Activated CD4-positive, CD25-positive, alpha-beta regulatory T cell treated with anti-CD3 and anti-CD28 coated beads, Interleukin-2, amount 50 U/mL, for 24 hours (primary cell): ENCODE data around the gene TICRR.
"Not testable (repeated sequence)": the region's sequence is repeated elsewhere in the genome, so short reads cannot be mapped to it uniquely, and the experiment has no call there.

ENCODE experiments used
- ATAC-seq, 2 donors: fragments of 150-1000 bp; cut with Tn5 transposase; one replicate each; pipeline ENCODE4 v1.10.0; 2021; ENCODE audit warnings: mild to moderate bottlenecking in 1 of 2, moderate library complexity in 1 of 2

TICRR gene

DNA sequence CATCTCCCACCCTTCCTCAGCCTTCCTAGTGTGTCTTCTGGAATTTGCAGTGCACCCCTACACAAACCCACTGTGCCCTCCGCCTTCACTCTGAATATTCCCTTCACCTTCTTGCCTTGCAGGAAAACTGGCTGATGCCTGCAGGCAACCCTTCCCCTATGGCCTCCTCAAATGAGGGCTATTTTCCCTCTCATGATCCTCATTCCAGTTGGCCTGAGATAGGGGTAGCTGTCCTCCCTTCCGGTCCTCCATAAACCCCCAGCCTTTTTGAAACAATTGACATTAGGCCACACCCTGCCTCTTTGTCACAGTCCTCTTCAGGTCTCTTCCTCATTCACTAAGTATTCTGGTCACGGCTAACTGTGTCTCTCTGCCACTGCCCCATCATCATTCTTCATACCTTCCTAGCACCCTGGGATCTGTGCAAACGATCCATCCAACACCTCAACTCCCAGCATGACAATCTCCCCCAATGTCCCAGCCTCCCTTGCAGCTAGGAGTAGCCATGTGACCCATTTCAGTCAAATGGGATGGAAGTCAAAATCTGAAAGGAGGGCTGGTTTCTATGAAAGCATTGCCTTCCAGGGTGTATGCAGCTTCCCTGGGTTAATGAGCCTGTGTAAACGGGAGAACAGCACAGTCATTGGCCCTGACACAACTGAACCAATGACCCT lies 8.5 kb upstream of the TICRR start:
- ATAC-seq: no peak

DNA sequence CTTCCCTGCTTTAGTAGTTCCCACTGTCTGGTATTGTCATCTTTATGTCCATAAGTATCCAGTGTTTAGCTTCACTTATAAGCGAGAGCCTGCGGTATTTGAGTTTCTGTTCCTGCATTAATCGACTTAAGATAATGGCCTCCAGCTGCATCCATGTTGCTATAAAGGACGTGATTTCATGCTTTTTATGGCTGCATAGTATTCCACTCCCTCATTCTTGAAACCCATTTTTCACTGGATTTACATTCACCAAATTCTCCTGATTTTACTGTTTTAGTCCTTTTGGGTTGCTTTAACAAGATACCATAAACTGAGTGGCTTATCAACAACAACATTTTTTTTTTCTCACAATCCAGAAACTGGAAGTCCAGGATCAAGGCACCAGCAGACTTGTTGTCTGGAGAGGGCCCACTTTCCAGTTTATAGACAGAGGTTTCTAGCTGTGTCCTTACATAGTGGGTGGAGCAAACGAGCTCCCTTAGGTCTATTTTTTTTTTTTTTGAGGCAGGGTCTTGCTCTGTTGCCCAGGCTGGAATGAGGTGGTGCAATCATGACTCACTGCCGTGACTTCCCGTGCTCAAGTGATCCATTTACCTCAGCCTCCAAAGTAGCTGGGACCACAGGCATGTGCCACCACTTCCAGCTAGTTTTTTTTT lies 6.1 kb upstream of the TICRR start:
- no peak for ATAC-seq

DNA sequence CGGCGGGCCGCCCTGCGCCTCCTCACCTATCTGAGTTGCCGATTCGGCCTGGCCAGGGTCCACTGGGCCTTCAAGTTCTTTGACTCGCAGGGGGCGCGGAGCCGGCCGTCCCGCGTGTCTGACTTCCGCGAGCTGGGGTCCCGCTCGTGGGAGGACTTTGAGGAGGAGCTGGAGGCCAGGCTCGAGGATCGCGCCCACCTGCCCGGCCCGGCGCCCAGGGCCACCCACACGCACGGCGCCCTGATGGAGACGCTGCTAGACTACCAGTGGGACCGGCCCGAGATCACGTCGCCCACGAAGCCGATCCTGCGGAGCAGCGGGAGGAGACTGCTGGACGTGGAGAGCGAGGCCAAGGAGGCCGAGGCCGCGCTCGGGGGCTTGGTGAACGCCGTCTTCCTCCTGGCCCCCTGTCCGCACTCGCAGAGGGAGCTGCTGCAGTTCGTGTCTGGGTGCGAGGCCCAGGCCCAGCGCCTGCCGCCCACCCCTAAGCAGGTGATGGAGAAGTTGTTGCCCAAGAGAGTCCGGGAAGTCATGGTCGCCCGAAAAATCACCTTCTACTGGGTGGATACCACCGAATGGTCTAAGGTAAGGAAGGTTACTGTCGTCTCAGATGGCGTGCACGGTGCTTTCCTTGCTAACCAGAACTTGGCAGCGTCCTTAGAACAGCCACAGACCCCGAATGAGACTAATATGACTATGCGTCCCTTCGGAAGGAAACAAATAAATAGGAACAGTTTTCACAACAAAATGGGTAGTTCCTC lies 567 bp downstream of the TICRR start:
- ATAC-seq: no peak

DNA sequence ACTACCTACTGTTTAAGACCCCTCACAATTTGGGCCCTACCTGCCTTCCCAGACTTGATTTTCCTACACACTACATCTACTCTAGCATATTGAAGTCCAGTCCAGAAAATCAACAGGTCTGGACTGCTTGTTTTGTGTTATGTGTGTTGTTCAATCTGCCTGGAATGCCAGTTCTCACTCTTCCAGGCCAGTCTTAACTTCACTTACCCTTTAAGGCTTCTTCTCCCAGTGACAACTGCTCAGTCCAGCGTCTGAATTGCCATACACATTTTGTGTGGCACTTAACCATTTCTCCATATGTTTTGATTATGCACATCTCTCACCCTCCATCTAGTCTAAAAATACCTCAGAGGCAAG lies 1.1 kb downstream of the TICRR start:
- ATAC-seq: no peak

DNA sequence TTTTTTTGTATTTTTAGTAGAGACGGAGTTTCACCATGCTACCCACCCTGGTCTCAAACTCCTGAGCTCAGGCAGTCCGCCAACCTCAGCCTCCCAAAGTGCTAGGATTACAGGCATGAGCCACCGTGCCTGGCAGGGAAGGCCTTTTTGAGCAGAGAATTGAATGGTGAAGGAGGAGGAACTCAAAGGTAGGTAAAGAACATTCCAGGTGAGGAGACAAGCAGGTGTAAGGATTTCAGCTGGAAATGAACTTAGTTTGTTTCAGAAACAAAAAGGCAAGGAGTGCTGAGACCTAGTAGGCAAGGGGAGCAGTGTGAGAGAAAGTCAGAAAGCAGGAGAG lies 2.5 kb downstream of the TICRR start:
- no peak for ATAC-seq

DNA sequence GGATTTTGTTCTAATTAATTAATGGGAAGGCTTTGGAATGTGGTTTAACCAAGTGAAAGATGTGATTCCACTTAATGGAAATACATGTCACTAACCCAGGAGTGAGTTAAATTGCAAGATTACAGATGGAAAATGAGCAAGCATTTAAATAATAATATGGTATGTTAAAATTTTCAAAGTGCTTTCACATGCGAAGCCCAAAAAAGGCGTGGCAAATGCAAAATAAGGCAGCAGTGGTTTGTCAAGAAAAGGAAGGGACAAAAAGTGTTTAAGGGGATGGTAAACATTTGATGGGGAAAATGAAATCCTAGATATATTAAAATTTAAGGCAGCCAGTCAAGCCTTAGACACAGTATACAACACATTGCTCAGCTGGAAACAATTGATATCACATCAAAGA lies 2.9 kb downstream of the TICRR start:
- no peak for ATAC-seq

DNA sequence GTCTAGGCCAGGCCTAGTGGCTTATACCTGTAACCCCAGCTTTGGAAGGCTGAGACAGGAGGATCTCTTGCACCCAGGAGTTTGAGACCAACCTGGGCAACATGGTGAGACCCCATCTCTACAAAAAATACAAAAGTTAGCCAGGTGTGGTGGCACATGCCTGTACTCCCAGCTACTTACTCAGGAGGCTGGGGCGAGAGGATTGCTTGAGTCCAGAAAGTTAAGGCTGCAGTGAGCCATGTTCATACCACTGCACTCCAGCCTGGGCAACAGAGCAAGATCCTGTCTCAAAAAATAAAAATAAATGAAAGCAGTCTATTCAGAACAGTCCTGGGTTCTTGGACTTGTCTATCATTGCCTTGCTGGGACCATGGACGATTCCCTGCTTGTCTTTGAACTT lies 5.5 kb downstream of the TICRR start:
- not testable (repeated sequence) for ATAC-seq

DNA sequence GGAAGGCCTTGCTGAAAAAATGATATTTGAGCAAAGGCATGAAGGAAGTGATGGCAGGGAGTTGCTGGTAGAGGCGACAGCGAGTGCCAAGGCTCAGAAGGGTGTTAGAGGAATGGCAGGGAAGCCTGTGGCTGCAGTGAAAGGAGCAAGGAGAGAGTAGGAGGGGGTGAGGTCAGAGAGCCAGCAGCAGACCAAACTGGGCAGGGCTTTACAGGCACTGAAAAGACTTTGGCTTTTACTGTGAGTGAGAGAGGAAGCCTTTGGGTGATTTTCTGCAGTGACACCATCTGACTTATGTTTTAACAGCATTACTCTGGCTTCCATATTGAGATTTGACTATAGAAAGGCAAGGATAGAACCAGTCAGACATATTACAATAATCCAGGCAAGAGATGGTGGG lies 11.4 kb downstream of the TICRR start:
- no peak for ATAC-seq

DNA sequence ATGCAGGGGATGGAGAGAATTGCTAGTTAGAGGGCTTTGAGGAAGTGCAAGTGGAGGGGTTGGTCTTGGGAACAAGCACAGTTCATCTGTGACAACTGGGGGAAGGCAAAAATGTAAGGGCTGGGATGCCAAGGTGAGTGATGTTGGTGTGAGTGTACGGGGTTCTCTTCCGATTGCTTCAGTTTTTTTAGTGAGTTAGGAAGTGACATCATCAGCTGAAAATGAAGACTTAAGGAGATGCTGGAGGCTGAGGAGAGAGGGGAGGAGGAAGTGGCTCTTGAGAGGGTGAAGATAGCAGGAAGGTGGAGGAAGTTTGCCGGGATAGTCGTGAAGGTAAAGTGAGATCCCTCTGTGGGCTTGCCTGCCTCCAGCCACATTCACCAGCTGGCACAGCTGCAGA lies 12.7 kb downstream of the TICRR start:
- no peak for ATAC-seq

DNA sequence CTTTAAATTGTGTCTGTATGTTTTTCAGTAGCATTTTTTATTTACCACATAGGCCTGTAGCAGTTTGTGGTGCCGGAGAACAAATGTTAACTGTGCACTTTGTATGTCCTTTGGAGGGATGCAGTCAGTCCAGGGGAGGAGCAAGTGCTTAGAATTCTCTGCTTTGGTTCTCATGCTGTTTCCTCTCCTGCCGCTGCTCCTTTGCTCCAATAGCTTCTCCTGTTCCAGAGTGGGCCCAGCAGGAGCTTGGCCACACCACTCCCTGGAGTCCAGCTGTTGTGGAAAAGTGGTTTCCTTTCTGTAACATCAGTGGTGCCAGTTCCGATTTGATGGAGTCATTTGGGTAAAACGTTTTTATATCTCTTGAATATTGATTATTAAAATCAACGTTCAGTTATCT lies 16.6 kb downstream of the TICRR start:
- no peak for ATAC-seq

DNA sequence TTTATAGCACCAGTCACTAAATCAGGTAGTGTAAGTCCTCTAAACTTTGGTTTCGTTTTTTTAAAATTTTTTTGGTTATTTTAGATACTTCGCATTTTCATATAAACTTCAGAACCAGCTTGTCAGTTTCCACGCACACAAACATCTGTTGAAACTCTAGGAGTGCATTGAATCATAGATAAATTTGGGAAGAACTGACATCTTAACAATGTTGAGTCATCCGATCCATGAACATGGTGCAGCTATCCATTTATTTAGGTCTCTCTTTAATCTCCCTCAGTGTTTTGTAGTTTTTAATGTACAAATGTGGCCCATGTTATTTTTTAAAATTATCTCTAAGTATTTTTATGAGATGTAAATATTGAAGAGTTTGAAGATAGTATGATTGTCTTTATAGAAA lies 17.7 kb downstream of the TICRR start:
- no peak for ATAC-seq

DNA sequence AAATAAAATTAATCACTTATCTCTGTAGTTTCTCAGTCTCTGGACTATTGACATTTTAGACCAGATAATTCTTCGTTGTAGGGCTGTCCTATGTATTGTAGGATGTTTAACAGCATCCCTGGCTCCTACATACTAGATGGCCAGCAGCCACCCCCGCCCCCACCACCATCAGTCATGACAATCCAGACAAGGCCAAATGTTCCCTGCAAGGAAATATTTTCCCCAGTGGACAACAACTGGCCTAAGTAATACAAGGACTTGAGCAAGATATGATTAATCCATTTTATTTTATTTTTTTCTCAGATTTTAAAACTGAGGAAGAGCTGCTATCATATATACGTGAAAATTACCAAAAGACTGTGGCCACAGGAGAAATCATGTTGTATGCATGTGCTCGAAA lies 23.8 kb downstream of the TICRR start:
- ATAC-seq: no peak

DNA sequence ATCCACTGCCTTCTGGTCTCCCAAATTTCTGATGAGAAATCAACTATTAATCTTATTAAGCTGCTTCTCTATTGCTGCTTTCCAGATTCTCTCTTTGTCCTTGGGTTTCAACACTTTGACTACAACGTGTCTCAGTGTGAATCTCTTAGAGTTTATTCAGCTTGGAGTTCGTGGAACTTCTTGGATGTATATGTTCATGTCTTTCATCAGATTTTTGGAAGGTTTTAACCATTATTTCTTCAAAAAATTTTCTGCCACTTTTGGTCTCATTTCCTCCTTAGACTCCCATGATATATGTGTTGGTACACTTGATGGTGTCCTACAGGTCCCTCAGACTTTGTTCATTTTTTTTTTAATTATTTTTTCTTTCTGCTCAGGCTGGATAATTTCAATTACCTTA lies 36.0 kb downstream of the TICRR start:
- ATAC-seq: no peak

DNA sequence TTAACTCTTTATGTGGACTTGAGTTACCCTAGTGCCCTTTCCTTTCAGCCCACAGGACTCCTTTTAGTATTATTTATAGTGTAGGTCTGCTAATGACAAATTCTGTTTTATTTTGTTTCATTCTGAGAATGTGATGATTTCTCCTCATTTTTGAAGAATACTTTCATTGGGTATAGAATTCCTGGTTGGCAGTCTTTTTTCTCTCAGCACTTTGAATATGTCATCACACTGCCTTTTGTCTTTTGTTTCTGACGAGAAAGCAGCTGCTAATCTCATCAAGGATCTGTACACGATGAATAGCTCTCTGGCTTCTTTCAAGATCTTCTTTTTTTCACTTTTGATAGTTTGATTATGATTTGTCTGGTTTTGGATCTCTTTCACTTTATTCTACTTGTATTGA lies 37.8 kb downstream of the TICRR start:
- no peak for ATAC-seq

DNA sequence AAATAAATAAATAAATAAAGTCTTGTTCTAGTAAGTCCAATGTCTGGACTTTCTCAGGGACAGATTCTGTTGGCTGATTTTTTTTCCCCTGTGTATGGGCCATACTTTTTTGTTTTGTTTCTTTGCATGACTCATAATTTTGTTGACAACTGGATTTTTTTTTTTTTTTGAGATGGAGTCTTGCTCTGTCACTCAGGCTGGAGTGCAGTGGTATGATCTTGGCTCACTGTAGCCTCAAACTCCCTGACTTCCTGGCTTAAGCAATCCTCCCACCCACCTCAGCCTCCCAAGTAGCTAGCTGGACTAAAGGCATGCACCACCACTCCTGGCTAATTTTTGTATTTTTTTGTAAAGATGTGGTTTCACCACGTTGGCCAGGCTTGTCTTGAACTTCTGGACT lies 38.9 kb downstream of the TICRR start:
- ATAC-seq: no peak

DNA sequence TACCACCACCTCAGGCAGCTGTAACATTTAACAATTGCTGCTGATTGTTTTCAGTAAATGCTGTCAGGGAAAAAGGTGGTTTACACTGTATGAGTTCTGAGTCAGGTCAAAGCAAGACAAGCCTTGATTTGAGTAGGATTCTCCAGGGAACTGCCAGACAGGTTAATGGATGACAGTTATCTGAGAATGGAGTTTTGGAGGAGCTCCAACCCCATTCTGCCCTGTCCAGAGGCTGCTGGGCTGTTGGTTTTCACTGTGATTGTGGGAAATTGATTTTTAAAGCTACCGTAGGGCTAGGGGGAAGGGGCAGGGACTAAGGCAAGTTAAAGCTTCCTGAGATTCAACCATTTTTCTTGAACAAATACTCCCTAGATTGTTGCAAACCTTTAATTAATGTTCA lies 39.9 kb downstream of the TICRR start:
- no peak for ATAC-seq

DNA sequence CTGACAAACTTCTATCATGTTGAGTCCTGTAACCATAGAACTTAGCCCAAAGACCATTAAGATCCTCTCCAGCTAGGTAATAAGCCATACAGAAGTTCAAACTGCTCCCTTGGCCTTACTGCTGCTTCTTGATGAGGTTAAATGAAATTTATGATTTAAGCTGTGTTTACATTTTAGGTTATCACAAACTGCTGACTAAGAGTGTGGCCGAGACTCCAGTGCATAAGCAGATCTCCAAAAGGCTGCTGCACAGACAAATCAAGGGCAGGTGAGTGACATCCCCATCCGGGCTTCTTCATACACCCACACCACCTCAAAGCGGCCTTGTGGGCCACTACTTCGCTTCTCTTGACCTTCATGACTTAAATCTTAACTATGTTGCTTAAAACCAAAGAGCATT lies 41.0 kb downstream of the TICRR start:
- no peak for ATAC-seq

DNA sequence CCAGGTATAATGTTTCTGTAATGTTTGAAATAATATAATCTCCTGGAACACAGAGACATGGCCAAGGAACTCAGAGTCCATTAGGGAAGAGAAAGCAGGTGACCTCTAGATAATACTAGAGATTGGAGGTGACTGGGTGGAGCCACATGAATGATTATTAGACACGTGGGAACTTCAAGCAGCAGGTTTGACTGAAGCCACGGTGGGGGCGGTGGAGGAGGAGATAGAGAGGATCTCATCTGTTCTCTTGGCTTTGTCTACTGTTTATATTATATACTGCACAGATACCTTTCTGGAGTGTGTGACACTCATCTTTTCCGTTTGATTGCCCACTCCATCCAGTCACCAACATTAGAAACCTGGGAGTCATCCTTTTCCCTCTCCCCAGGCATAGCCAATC lies 46.3 kb downstream of the TICRR start:
- no peak for ATAC-seq

DNA sequence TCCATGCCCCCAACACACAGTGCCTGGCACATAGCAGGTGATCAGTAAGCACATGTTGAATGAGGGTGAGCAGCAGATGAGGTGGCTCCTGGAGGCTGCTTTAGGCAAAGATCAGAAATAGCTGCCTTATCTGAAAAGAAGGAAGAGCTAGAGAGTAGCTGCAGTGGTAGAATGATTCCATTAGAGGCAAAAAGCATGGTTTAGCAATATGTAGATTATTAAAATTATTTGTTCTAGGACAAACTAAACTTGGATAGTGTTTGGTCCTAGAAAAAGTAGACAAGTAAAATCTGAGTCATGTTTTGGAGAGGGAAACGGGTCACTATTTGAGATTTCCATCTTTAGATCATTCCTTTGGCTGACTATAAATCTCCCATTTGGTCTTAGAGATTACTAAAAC lies 47.9 kb downstream of the TICRR start:
- ATAC-seq: no peak

DNA sequence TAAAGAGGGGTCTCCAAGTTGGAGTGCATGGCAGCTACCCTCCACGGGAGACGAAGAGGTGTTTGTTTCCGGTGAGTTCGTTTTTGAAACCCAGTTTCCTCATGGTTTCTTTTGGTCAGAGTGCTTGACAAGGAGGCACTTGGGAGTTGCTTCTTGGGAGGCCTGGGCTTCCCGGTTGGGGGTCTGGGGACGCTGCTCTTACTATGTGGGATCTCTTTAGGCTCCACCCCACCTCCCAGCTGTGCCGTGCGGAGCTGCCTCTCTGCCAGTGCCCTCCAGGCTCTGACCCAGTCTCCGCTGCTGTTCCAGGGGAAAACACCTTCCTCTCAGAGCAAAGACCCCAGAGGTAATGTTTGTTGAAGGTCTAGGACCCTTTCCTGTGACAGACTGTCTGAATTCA lies 50.4 kb downstream of the TICRR start:
- ATAC-seq: no peak

DNA sequence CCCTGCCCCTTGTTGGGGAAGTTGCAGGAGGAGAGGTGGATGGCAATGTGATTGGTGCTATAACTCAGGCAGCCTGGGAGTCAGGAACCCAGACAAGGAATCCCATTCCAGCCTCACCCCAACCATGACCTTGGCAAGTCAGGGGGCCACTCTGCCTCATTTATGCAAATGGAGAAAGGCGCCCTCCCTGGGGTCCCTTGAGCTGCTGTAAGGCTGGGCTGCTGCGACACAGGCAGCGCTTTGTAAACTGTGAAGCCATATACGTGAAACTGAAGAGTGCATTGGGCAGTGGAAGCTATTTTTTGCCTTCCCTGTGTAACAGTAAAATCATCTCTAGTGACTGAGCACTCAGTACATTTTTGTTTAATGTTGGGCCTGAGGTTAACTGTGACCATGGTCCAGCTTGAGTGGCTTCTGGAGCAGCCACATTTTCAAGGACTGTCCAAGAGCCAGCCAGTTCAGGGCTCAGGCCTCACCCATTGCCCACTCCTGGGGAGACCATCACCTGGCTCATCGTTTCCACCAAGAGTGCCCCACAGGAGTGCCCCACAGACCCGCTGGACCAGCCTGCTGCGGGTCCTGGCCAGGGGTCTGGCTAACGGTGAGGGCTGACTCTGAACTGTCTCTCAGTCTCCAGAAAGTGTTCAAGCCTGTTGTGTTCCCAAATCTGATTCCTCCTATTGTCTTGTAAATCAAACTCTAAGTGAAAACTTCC lies 52.1 kb downstream of the TICRR start:
- no peak for ATAC-seq

DNA sequence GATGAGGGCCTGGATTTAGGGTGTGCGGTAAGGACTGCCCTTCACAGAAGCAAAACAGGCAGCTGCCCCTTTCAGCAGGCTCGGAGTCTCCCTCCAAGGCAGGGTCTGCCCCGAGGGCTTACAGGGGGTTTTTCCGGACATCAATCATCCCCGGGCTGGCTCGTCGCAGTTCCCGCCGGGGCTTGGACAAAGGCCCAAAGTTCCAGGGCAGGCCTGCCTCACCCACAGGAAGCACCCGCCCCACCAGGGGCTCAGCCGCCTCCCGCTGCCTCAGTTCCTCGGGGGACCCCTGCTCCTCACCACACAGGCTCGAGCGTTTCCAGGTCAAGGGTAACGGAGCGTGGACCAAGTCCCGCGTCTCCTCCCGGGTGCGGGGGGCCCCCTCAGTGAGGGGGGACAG lies 53.0 kb downstream of the TICRR start:
- no peak for ATAC-seq

DNA sequence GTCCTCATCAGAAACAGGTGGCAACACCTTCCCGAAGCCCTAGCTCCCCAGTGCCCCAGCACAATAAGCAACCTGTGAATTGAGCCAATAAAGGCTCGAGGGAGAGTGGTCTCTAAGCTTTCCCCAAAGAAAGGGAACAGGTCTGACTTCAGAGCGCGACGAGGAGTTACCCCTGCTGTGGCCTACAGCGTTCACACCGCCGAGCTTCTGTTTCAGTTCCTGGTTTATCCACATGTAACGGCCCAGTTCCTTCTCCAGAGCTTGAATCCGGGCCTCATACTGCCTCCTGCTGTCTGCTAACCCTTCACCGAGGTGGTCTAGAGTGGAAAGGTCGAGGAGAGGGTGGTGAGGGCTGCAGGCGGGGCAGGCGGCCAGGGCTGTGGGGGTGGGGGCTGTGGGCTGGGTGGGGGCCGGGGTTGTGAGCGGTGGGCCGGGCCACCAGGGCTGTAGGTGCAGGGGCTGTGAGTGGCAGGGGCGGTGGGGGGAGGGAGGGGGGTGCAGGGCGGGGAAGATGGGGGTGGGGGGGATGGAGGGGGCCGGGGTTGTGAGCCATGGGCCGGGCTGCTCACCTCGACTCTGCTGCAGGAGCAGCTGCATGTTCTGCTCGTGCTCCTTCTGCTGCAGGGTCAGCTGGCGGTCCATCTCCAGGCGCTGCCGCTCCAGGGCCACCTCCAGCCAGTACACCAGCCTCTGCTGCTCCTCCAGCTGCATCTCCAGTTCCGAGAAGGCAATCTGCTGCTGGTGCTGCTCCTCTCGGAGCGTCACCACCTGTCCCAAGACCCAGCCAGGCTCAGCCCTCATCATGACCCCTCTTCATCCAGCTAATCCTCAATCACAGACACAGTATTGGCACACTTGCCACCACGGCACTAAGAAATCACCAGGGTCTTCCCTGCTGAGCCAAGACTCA lies 53.8 kb downstream of the TICRR start:
- no peak for ATAC-seq
